NCI-H1417 treated with DMSO at 0.1 percent for 48 hours (cell line): ENCODE measurements around the gene CREB1.
"Not testable (repeated sequence)": the region's sequence is repeated elsewhere in the genome, so short reads cannot be mapped to it uniquely, and the experiment has no call there.

Source experiments
- DNase-seq: peaks from one replicate; lab custom pipeline; 2025; lab: John Stamatoyannopoulos, UW

Gene CREB1

DNA sequence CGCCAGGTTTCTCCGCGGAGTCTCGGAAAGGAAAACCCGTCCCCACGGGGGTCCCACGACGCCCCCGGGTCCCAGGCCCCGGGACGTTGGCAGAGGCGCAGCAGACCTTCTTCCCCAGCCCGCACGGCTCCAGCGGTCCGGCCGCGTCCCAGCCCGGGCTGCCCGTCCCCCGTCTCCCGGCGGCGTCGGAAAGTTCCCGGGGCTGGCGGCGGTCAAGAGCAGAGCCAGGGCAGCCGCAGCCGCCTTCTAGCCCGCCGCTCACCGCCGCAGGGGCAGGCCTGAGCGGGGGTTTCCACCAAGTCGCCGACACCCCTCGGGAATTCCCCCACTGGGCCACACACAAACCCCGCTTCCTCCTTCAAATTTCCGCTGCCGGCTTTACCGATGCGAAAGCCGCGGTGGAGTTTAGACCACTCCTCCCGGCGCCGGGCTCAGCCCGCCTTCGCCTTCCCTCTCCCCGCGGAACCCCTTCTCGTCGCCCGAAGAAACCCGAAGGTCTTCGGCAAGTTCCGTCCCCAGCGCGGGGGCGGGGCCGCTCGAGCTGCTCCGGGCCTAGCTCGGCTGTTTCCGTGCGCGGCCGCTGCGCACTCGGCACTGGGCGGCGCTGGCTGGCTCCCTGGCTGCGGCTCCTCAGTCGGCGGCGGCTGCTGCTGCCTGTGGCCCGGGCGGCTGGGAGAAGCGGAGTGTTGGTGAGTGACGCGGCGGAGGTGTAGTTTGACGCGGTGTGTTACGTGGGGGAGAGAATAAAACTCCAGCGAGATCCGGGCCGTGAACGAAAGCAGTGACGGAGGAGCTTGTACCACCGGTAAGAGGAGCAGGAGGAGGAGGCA, at the start of gene CREB1:
Gene CREB1, plus strand, starts transcription at position 633 of the 830 bp plus-strand sequence. CDS start 25,674 bp downstream, outside the sequence.
- peak; percentile 74 for DNase-seq

DNA sequence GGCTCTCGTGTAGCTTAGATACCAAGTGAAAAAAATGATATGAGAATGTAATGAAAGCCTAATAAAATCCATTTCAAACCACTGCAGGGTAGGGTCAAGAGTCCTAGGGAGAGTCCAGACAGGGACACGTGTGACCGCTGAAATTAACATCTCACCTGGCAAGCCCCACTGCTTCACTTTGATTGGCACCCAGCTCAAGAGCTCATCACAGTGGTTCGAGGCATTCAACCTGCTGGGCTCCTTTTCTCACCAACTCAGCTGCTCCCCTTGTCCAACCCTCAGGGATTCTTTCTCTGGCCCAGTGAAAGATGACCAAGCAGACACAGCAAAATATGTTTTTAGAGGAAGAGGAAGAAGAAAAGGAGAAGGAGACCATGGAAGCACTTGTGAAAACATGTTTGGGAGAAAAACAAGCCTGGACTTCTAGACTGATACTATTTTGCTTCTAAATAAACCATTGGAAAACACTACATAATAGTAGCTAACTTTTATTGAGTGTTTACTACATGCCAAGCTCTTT, 49.2 kb upstream of the CREB1 start:
- DNase-seq = no peak

DNA sequence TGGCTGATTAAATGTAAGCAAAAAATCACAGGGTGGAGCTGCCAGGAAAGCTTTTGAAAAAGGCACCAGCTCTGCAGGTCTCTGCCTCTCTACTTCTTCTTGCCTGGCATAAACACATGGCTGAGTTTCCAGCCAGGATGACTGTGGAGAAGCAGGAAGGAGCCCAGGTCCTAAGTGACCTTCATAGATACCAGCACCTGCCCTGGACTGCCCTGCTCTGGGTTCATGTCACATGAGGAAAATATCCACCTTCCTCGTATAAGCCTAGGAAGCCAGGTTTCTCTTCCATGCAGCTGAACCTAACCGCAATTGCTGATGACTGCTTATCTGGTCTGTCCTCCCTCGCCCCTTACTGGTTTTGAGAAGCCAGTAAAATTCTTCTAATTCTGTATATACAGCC, 47.8 kb upstream of the CREB1 start:
- no peak for DNase-seq

DNA sequence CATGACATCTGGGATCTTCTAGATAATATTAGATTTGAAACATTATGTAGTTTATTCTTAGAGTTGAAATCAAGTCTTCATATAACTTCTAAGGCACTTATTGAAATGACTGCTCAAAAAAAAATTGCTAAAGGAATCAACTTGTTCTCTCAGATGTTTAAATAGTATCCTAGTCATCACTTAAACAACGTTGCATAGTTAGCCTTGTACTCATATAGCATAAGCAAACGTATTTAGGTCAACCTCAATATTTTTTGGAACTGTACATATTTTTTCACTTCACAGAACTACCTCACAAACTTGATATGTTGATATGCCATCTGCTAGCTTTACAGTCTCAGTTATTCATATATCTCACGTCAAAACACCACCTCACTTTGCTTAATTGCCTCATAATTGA, 47.1 kb upstream of the CREB1 start:
- DNase-seq = no peak

DNA sequence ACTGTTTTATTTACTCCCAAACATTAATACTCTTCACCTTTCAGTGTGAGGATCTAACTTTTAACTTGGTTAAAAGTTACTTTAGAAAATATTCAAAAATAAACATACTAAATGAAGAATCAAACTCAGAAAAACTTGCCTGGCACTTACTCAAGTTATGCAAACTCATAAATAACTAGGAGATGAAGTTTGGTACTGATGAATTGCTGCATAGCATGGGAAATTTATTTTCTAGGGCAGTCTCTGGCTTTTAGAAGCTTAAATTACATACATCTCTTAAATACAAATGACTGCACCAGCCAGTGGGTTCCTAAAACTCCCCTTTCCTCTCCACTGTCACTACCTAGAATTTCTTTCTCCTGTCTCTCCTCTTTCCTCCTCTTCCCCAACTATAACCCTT, 46.7 kb upstream of the CREB1 start:
- DNase-seq = no peak

DNA sequence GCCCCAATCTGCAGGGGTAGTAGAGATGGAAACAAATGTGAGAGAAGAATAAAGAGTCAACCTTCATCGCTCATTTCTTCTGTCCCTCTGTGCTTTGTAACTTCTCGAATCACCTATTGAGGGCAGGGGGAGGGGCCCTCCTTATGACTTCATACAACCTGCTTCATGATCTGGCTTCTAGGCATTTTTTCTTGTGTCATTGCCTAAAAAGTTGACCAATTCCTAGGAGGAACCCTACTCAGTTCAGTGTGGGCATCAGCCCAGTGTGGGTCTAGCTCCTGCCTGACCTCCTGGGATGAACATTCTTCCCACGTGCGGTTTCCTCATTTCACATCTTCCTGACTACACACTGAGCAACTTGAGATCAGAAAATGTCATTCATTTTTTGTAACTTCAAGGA, 46.3 kb upstream of the CREB1 start:
- no peak for DNase-seq

DNA sequence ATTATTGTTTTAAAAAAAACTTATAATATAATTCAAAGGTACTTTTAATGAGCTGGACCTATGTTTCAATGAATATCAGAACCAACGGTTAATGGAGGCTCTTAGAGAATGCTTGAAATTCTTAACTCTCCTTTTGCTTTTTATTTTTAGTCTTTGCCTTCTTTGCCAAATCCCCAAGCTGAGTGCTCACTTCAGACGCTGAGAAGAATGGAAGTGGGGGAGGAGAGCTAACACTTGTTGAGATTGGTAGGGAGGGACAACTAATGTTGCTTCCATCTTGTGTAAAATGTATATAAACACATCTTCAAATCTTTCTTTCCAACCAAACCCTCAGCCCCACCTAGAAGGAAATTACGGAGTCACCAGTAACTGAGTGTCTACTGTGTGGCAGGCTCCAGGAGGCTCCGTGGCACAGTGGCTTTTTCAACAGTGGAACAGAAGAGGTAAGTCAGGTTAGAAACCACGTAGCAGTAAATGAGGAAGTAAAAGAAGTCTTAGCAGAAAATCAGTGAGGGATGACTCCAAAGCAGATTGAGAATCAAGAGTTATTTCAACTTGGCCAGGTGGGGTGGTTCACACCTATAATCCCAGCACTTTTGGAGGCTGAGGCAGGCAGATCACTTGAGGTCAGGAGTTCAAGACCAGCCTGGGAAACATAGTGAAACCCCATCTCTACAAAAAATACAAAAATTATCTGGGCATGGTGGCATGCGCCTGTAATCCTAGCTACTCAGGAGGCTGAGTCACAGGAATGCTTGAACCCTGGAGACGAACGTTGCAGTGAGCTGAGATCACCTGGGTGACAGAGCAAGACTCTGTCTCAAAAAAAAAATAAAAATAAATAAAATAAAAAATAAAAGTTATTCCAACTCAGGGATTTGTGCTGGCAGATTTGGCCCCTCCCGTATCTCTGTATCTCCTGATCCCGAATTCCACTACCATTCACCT, 45.0 kb upstream of the CREB1 start:
- no peak for DNase-seq

DNA sequence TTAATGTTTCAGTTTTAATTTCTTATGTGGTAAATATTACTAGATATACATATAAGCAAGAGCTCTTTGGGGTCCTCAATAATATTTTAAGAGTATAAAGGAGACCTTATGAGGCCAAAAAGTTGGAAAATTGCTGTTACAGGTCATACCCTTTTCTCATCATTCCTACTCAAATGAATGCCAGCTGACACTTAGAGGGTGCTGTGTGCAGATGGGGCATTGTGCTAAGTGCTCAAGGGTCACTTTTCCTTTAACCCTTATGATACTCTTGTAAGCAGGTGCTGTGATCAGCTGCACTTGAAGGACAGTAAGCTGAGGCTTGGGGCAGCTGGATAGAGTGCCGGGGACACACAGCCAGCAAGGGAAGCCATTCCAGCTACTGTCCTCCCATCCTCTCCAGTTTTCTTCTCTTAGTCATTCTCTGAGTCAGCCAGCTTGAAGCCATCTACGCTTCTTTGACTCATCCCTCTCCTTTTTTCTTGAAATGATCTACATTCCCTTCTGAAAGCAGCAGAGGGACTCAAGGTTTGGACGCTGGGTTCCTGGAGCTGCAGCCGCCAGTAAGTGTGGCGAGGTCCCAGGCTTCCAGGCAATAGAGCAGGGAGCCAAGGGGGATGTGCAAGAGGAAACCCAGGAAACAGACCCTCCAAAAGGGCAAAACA, 42.0 kb upstream of the CREB1 start:
- no peak for DNase-seq

DNA sequence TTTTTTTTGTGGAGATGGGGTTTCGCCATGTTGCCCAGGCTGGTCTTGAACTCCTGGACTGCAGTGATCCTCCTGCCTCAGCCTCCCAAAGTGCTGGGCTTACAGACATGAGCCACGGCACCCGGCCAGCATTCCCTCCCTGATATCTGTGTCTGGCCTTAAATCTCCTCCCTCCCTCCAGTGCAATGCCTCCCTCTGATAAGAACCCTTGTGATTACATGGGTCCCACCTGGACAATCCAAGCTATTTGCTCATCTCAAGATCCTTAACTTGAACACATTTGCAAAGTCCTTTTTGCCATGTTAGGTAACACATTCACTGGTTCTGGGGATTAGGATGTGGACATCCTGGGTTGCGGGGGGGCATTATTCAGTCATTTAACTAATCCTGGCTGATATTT, 40.5 kb upstream of the CREB1 start:
- DNase-seq = no peak

DNA sequence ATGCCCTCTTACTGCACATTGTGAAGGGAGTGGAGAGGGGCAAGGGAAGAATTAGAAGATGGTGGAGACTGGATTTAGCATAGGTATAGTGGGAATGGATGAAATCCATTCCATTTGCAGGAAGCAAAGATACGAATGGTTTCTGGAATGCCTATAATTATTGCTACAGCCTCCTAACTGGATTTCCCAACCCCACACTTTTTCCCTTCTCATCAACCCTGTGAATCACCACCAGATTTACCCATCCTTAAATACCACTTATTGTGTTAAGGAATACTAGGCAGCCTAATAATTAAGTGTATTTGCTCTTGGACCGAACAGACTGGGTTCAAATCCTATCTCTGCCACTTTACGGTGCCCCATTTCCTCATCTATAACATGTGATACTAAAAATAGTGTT, 39.3 kb upstream of the CREB1 start:
- no peak for DNase-seq

DNA sequence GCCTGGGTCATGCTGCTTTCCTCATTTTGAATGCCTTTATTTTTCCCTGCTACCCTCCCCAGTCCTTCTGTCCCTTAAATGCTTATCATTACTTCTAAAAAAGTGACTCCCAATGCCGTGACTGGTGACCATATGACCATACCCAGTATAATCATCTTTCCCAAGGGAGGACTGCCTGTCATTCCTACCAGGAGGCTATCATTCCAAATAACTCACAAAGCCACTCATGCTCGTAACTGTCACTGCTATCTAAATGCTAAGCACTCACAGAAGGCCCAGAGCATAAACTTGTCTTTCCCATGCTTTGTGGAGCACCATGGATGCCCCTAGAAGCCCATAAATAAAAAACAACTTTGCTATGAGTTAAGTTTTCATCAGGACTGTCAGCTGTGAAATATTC, 38.7 kb upstream of the CREB1 start:
- DNase-seq = no peak

DNA sequence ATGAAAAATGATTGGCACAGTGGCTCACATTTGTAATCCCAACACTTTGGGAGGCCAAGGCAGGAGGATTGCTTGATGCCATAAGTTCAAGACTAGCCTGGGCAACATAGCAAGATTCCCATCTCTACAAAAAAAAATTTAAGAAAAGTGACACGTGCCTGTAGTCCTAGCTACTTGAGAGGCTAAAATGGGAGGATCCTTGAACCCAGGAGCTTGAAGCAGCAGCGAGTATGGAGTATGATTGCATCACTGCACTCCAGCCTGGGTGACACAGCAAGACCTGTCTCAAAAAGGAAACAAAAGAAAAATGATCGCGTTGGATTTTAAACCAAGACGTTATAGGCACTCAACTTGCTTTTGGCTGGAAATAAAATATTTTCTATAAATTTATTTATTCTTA, 37.8 kb upstream of the CREB1 start:
- no peak for DNase-seq

DNA sequence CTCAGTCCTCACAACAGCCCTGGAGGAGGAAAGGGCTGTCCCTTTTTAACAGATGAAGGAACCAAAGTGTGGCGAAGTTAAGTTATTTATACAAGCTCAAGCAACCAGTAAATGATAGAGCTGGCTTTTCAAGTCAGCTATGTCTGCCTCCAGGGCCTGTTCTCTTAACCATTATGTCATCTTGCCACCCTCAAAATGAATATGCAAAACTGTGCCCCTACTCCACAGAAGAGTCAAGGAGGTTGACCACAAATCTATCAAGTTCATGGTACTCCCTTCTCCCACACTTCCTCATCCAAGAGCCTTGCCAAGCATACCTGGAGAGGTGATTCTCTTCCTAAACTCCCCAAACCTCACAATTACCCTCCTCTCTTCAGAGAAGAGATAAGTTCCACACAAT, 37.3 kb upstream of the CREB1 start:
- no peak for DNase-seq

DNA sequence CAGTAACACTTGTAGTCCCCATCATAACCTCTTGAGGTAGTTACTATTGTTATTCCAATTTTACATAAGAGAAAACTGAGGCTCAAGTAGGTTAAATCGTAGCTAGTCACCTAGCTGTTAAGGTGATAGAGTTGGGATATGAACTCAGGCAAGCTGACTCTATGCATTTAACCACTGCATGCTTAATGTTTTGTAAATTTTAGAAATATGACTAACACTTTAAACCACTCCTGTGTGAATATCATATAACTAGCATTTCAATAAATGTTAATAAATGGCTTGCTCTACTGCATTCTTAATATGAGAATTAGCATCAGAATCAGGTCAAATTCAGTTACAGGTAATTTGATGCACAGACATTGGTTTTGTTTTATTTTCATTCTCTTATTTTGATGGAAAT, 35.6 kb upstream of the CREB1 start:
- no peak for DNase-seq

DNA sequence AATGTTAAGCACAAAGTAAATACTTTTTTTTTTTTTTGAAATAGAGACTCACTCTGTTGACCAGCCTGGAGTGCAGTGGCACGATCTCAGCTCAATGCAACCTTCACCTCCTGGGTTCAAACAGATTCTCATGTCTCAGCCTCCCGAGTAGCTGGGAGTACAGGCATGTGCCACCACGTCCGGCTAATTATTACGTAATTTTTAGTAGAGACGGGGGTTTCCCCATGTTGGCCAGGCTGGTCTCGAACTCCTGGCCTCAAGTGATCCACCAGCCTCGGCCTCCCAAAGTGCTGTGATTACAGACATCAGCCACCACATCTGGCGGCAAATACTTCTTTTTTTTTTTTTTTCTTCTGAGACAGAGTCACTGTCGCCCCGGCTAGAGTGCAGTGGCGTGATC, 32.8 kb upstream of the CREB1 start:
- DNase-seq = not testable (repeated sequence)

DNA sequence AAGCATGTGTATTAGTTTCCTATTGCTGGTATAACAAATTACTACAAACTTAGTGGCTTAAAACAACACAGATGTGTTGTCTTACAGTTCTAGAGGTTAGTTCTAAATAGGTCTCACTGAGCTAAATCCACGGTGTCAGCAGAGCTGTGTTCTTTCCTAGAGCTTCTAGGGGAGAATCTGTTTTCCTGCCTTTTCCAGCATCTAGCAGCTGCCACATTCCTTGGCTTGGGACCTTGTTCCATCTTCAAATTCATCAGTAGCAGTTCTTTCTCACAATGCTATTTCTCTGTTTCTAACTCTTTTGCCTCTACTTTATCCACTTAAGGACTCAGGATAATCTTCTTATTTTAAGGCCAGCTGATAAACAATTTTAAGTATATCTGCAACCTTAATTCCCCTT, 32.2 kb upstream of the CREB1 start:
- no peak for DNase-seq

DNA sequence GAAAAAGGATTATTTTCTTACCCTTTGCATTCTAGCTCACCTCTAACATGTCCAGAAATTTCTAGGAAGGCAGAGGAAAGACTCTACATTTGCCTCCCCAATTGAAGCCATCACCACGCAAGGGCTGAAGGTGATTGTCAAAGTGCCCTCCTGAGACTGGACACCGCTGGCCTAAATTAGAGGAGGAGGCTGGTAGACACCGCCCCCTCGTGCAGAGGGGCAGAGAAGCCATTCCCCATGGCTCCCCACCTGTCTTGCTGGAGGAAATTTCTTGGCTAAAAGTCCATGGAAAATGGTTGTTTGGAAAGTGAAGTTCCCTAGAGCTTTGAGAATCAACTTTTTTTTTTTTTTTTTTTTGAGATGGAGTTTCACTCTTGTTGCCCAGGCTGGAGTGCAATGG, 31.3 kb upstream of the CREB1 start:
- no peak for DNase-seq

DNA sequence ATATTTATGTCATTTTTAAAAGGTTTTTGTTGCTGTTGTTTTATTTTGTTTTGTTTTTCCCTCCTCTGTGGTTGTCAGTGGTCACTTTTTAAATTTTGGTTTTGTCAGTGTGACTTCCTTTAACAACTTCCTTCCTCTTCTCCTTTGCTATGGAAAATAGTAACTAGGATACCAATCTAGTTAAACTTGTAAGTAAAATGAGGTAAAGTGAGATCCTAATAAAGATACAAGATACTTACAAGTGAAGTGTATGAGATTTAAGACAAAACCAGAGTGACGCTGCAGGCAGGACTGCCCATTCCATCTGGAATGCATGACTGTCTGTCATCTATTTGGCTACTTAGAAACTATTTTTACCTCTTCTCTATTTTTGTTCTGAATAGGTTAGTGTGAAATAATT, 30.6 kb upstream of the CREB1 start:
- DNase-seq = no peak

DNA sequence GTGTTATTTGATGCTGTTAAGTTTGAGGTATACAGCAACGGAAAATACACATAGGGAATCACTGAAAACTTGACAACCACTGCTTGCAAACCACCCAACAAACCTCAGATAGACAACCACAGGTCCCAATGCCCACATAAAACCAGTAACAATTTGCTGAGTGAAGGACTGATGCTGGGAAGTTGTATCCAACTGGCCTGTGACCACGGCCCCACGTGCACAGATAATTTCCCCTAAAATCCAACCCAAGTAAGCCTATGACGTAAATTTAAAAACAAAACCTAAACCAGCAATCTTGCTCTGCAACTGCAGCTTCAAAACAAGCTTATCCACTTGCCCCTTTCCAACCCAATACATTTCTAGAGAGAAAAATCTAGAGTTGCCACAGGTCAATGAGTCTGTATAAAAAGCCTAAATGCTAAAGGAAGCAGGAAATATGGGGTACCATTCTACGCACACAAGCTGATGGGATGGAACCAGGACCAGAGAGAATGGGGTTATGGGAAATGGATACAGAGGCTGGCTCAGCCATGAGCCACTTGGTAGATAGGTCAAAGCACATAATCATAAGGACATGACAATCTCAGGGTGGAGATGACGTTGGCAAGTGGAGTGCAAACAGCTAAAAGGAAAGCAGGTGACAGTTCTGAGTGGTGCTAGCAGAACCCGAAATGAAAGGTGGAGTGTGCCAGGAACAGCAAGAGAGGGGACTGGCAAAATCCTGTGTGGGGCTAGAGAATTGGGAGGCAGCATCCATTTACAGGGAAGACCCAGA, 27.8 kb upstream of the CREB1 start:
- DNase-seq = no peak

DNA sequence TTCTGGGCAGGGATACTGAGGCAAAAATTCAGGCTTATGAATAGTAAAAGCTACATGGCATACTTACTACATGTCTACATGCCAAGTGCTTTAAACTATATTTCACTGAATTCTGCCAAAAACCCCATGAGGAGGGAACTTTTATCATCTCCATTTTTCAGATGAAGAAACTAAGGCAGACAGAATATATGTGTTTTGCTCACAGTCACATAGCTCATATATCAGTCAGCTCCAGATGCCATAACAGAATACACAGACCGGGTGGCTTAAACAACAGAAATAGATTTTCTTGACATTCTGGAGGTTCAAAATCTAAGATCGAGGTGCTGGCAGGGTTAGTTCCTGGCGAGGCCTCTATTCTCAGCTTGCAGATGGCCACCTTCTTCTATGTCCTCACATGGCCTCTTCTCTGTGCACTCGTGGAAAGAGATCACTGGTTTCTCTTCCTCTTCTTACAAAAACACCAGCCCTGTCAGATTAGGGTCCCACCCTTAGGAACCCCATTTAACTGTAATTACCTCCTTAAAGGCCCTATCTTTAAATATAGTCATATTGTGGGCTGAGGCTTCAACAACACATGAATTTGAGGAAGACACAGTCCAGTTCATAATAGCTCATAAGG, 27.1 kb upstream of the CREB1 start:
- DNase-seq = no peak

DNA sequence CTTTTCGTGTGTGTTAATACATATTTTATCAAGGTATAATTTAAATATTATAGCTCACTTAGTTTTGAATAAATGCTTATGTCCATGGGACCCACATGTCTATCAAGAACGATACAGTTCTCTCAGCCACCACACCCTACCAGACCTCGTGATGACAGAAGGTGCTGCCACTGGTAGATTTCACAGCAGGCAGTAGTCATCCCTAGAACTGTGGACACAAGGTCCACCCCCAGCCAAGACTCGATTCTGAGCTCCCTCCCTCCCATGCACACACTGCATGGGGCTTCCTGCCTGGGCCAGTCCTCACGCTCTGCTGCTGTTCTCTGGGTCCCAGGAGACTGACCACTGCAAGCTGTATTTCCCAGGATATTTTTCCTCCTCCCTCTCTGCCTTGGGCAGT, 26.5 kb upstream of the CREB1 start:
- DNase-seq = no peak
